ENCODE results near the gene SIT1.

DNA sequence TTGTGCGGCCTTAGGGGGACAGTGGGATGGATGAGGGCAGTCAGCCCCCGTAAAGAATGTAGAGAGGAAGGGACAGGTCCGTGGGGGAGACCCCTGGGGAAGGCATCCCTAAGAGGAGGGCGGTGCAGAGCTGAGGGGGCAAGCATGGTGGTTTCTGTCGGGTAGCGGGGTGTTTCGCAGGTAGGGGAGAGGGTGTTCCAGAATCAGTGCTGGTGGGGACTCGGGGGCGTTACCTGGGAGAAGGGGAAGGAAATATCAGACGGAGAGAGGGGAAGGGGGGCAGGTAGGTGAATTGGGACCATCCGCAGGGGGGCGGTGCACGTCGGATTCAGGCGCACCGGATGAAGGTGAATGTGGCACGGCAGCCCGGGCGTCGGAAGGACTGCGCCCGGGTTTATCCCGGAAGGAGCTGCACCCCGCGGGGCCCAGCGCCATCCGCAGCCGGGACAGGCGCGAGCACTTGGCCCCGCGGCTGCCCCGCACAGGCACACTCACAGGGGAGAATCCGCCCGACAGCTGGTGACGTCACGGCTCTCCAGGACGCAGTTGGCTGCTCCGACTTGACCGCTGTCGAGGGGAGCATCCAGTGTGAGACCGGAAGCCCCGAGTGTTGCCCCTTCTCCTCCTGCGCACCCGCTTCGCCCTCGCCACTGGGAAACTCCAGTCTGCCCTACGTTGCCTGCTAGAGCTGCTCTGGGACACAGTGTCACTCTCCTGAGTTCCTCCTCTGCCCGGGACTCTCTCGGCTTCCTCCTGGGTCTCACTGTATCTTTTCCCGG, 33.9 kb downstream of the SIT1 start:
- TF ChIP-seq, protein P1, sequence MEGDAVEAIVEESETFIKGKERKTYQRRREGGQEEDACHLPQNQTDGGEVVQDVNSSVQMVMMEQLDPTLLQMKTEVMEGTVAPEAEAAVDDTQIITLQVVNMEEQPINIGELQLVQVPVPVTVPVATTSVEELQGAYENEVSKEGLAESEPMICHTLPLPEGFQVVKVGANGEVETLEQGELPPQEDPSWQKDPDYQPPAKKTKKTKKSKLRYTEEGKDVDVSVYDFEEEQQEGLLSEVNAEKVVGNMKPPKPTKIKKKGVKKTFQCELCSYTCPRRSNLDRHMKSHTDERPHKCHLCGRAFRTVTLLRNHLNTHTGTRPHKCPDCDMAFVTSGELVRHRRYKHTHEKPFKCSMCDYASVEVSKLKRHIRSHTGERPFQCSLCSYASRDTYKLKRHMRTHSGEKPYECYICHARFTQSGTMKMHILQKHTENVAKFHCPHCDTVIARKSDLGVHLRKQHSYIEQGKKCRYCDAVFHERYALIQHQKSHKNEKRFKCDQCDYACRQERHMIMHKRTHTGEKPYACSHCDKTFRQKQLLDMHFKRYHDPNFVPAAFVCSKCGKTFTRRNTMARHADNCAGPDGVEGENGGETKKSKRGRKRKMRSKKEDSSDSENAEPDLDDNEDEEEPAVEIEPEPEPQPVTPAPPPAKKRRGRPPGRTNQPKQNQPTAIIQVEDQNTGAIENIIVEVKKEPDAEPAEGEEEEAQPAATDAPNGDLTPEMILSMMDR (IDR thresholded peaks at IDR 0.05) = no peak
- TF ChIP-seq POLR2A (IDR thresholded peaks at IDR 0.05) = peak; percentile 21

All from right lobe of liver (tissue), 4 donors.